Ovary (tissue), 3 donors: Measurements from ENCODE around the gene ZDHHC1.

ENCODE experiments used
- CTCF ChIP-seq, 3 donors: fragments of 450-650 bp in 2 of 3; fragments of 200-600 bp in 1 of 3; IDR thresholded peaks; one replicate each; pipeline versions ENCODE4 v1.5.1 to v1.8.0; 2016 to 2022; ENCODE audit warnings: antibody characterized with exemption in 3 of 3, mild to moderate bottlenecking in 1 of 3
- POLR2A ChIP-seq: fragments of 450-650 bp; IDR thresholded peaks from one replicate; pipeline ENCODE4 v1.6.1; 2017; ENCODE audit warnings: antibody characterized with exemption, mild to moderate bottlenecking, moderate library complexity
- donor health status: DM: no; HTN: no; CAD: no.

- TF ChIP-seq CTCF (IDR thresholded peaks at IDR 0.05), result no peak
- TF ChIP-seq POLR2A, result no peak
Measured at GRCh38 chr16:67451704-67452435, 35.6 kb upstream of the ZDHHC1 start.
